Measurements from ENCODE around the gene FUT2.

Gene FUT2

GRCh38 chr19:48670699-48671445 is 24.9 kb upstream of the FUT2 start:
- Histone ChIP-seq H3F3A (ENCODE audit: insufficient read depth) (no peaks in the 10 kb centered on the region), H3K9me3 (ENCODE audit: insufficient read depth, low read length) (no peaks in the 10 kb centered on the region), H3K4me2 (ENCODE audit: low read depth, low read length, poor library complexity, severe bottlenecking) (no peak overlapping the region), H3K79me2 (ENCODE audit: insufficient read depth, low read length) (no peaks in the 10 kb centered on the region), H3K27ac (ENCODE audit: low read depth, low read length) (no peak overlapping the region), H3K9ac (ENCODE audit: low read length) (no peak overlapping the region), H3K36me3 (ENCODE audit: low read length) (no peaks in the 10 kb centered on the region), H3K27me3 (ENCODE audit: low read length) (no peaks in the 10 kb centered on the region), H4K20me1 (ENCODE audit: low read depth, low read length) (no peaks in the 10 kb centered on the region), H2AFZ (ENCODE audit: low read depth, low read length, severe bottlenecking) (no peak overlapping the region), H3K9me2 (replicated peaks; ENCODE audit: insufficient read depth, low read length) (no peaks in the 10 kb centered on the region), H3K4me3 (ENCODE audit: insufficient read depth, low read length, poor library complexity, severe bottlenecking) (no peak overlapping the region)
- TF ChIP-seq EZH2phosphoT487 (conservative IDR thresholded peaks at IDR 0.05; ENCODE audit: low read length), result no peak
- no peak for TF ChIP-seq CTCF (IDR thresholded peaks at IDR 0.05; ENCODE audit: insufficient read depth, low read length, poor library complexity, severe bottlenecking)

- Histone ChIP-seq H3K36me3 (ENCODE audit: low read length) (no peaks in the 10 kb centered on the region), H3K9ac (ENCODE audit: low read length) (no peak overlapping the region), H4K20me1 (ENCODE audit: low read depth, low read length) (no peaks in the 10 kb centered on the region), H3K4me3 (ENCODE audit: insufficient read depth, low read length, poor library complexity, severe bottlenecking) (no peak overlapping the region), H3F3A (ENCODE audit: insufficient read depth) (no peaks in the 10 kb centered on the region), H3K27ac (ENCODE audit: low read depth, low read length) (no peak overlapping the region), H3K4me2 (ENCODE audit: low read depth, low read length, poor library complexity, severe bottlenecking) (no peak overlapping the region), H3K9me3 (ENCODE audit: insufficient read depth, low read length) (no peaks in the 10 kb centered on the region), H3K79me2 (ENCODE audit: insufficient read depth, low read length) (no peaks in the 10 kb centered on the region), H3K27me3 (ENCODE audit: low read length) (no peaks in the 10 kb centered on the region), H3K9me2 (replicated peaks; ENCODE audit: insufficient read depth, low read length) (no peaks in the 10 kb centered on the region), H2AFZ (ENCODE audit: low read depth, low read length, severe bottlenecking) (no peak overlapping the region)
- no peak for TF ChIP-seq EZH2phosphoT487 (conservative IDR thresholded peaks at IDR 0.05; ENCODE audit: low read length)
- TF ChIP-seq CTCF (IDR thresholded peaks at IDR 0.05; ENCODE audit: insufficient read depth, low read length, poor library complexity, severe bottlenecking), result no peak
Observed at GRCh38 chr19:48671446-48671995, 24.2 kb upstream of the FUT2 start.

GRCh38 chr19:48672994-48673393 is 22.8 kb upstream of the FUT2 start, which contains the start of gene NTN5:
NTN5 (minus strand) TSS chr19:48673017; CDS start chr19:48670986, 2,031 bp downstream.
- Histone ChIP-seq H3K4me3 (ENCODE audit: insufficient read depth, low read length, poor library complexity, severe bottlenecking) (no peak within 1 kb of the TSS), H3K27ac (ENCODE audit: low read depth, low read length) (no peak within 1 kb of the TSS), H3K4me2 (ENCODE audit: low read depth, low read length, poor library complexity, severe bottlenecking) (no peak within 1 kb of the TSS), H3F3A (ENCODE audit: insufficient read depth) (no peaks in the 10 kb centered on the region), H4K20me1 (ENCODE audit: low read depth, low read length) (no peaks in the 10 kb centered on the region), H2AFZ (ENCODE audit: low read depth, low read length, severe bottlenecking) (no peak within 1 kb of the TSS), H3K9me2 (replicated peaks; ENCODE audit: insufficient read depth, low read length) (no peaks in the 10 kb centered on the region), H3K9me3 (ENCODE audit: insufficient read depth, low read length) (no peaks in the 10 kb centered on the region), H3K36me3 (ENCODE audit: low read length) (no peaks in the 10 kb centered on the region), H3K79me2 (ENCODE audit: insufficient read depth, low read length) (no peaks in the 10 kb centered on the region), H3K27me3 (ENCODE audit: low read length) (no peaks in the 10 kb centered on the region), H3K9ac (ENCODE audit: low read length) (no peak within 1 kb of the TSS)
- TF ChIP-seq EZH2phosphoT487 (conservative IDR thresholded peaks at IDR 0.05; ENCODE audit: low read length) (no peak), CTCF (IDR thresholded peaks at IDR 0.05; ENCODE audit: insufficient read depth, low read length, poor library complexity, severe bottlenecking) (no peak)
